Vagina (tissue), 2 donors: ENCODE results near the gene ITGA2B. TPM values are rescaled to one million over a fixed set of nuclear protein-coding genes. Genes with fewer than 3 reads are reported as not detected.

Source experiments
- DNase-seq, 2 donors: peaks; one replicate each; pipeline ENCODE4 v3.0.0-alpha.2; 2017; ENCODE audit errors: extremely low spot score in 2 of 2
- H3K27ac ChIP-seq: fragments of 200-600 bp; sonication (generic); one replicate; pipeline ENCODE4 v1.5.1; 2019
- H3K27me3 ChIP-seq: fragments of 200-600 bp; sonication (generic); one replicate; pipeline ENCODE4 v1.5.1; 2019
- H3K36me3 ChIP-seq, 2 donors: fragments of 200-600 bp; sonication (generic); one replicate each; pipeline ENCODE4 v1.5.1; 2017 to 2019
- H3K4me1 ChIP-seq: fragments of 200-600 bp; sonication (generic); one replicate; pipeline ENCODE4 v1.5.1; 2019
- H3K4me3 ChIP-seq, 2 donors: fragments of 200-600 bp; sonication (generic); 1 replicate in 1 of 2; 2 replicates in 1 of 2; pipeline ENCODE4 v1.5.1; 2016 to 2019
- H3K9me3 ChIP-seq: fragments of 200-600 bp; sonication (generic); one replicate; pipeline ENCODE4 v1.5.1; 2019
- CTCF ChIP-seq, 3 experiments: fragments of 450-650 bp in 2 of 3; fragments of 200-600 bp in 1 of 3; sonication (generic) in 1 of 3; IDR thresholded peaks; one replicate each; pipeline ENCODE4 v1.5.1; 2017 to 2019; ENCODE audit warnings: antibody characterized with exemption in 3 of 3, mild to moderate bottlenecking in 2 of 3, moderate library complexity in 2 of 3
- POLR2A ChIP-seq, 2 donors: fragments of 450-650 bp; IDR thresholded peaks; one replicate each; pipeline ENCODE4 v1.6.1; 2017; ENCODE audit warnings: antibody characterized with exemption in 2 of 2, mild to moderate bottlenecking in 2 of 2, moderate library complexity in 2 of 2
- POLR2AphosphoS5 ChIP-seq, 2 donors: sonication (generic); formaldehyde crosslinking; IDR thresholded peaks; one replicate each; pipeline ENCODE4 v1.9.0; 2017; ENCODE audit warnings: antibody characterized with exemption in 2 of 2, mild to moderate bottlenecking in 2 of 2, low read depth in 1 of 2; ENCODE audit not compliant: insufficient read depth in 1 of 2
- intact Hi-C: fragments of 100-400 bp; cut with DNase I; formaldehyde crosslinking; loops from one replicate; pipeline ENCODE4 v1.15.1; 2023
- total RNA-seq: library from RNA; depleted of rRNA; stranded (reverse); fragments of >200 nt; gene quantifications from one replicate; pipeline ENCODE4 v1.2.3, GENCODE V29; 2016

ITGA2B gene
- total RNA-seq, 1 donor from 2014 or later: 2.0 TPM

- Histone ChIP-seq H3K4me1 (peaks cover 26% of the 10 kb centered on the region), H3K4me3 (no peak overlapping the region), H3K27ac (no peak overlapping the region), H3K9me3 (no peaks in the 10 kb centered on the region), H3K36me3 (no peaks in the 10 kb centered on the region), H3K27me3 (no peaks in the 10 kb centered on the region)
- intact Hi-C loops: no loop called here
- no peak for DNase-seq
- TF ChIP-seq CTCF (IDR thresholded peaks at IDR 0.05): no peak
- TF ChIP-seq POLR2A (IDR thresholded peaks at IDR 0.05): no peak
- TF ChIP-seq POLR2AphosphoS5 (IDR thresholded peaks at IDR 0.05; ENCODE audit: insufficient read depth in 1 of 2, low read depth in 1 of 2): no peak
Measured at GRCh38 chr17:44327715-44328449, 61.6 kb downstream of the ITGA2B start.

GRCh38 chr17:44326861-44327444, 62.5 kb downstream of the ITGA2B start:
- Histone ChIP-seq H3K36me3 (peaks cover 0 to 6% of the 10 kb centered on the region in 2 donors), H3K27me3 (no peaks in the 10 kb centered on the region), H3K4me3 (peak overlapping the region; percentile 91 to 97), H3K9me3 (no peaks in the 10 kb centered on the region), H3K27ac (peak overlapping the region; percentile 96), H3K4me1 (peaks cover 32% of the 10 kb centered on the region)
- DNase-seq: peak in 1 of 2 donors; percentile 98
- TF ChIP-seq CTCF (IDR thresholded peaks at IDR 0.05) (peak in 1 of 3 experiments; percentile 21), POLR2A (IDR thresholded peaks at IDR 0.05) (no peak), POLR2AphosphoS5 (IDR thresholded peaks at IDR 0.05; ENCODE audit: insufficient read depth in 1 of 2, low read depth in 1 of 2) (peak; percentile 85 to 96)
- intact Hi-C loops: no loop called here

GRCh38 chr17:44324571-44325275, 64.7 kb downstream of the ITGA2B start, which contains the start of gene SLC25A39:
SLC25A39 (minus strand) TSS chr17:44324823; CDS start chr17:44323562, 1,261 bp downstream.
- H3K4me1 ChIP-seq: peaks cover 32% of the 10 kb centered on the region
- intact Hi-C loops: loop anchor here (1.0 to 5.0 kb wide), 2 partner anchors 100 to 112 kb away; no protein-coding TSS in a partner anchor
- H3K4me3 ChIP-seq: peak within 1 kb of the TSS; percentile 91 to 97
- peak in 2 of 3 experiments; percentile 2 to 15 for TF ChIP-seq CTCF (IDR thresholded peaks at IDR 0.05)
- peak in 1 of 2 donors; percentile 74 for TF ChIP-seq POLR2A (IDR thresholded peaks at IDR 0.05)
- TF ChIP-seq POLR2AphosphoS5 (IDR thresholded peaks at IDR 0.05; ENCODE audit: insufficient read depth in 1 of 2, low read depth in 1 of 2): peak; percentile 37 to 93
- H3K27ac ChIP-seq: peak within 1 kb of the TSS; percentile 96
- no peaks in the 10 kb centered on the region for H3K9me3 ChIP-seq
- no peak for DNase-seq
- peaks cover 0 to 28% of the 10 kb centered on the region in 2 donors for H3K36me3 ChIP-seq
- H3K27me3 ChIP-seq: no peaks in the 10 kb centered on the region

GRCh38 chr17:44324092-44324570, 65.3 kb downstream of the ITGA2B start:
- Histone ChIP-seq H3K36me3 (peaks cover 0 to 33% of the 10 kb centered on the region in 2 donors), H3K9me3 (no peaks in the 10 kb centered on the region), H3K27me3 (no peaks in the 10 kb centered on the region), H3K4me3 (peak overlapping the region; percentile 91 to 97), H3K4me1 (peaks cover 32% of the 10 kb centered on the region), H3K27ac (peak overlapping the region; percentile 96)
- no peak for TF ChIP-seq POLR2A (IDR thresholded peaks at IDR 0.05)
- no peak for TF ChIP-seq POLR2AphosphoS5 (IDR thresholded peaks at IDR 0.05; ENCODE audit: insufficient read depth in 1 of 2, low read depth in 1 of 2)
- no peak for TF ChIP-seq CTCF (IDR thresholded peaks at IDR 0.05)
- intact Hi-C loops: loop anchor here (1.0 to 5.0 kb wide), 2 partner anchors 100 to 112 kb away; no protein-coding TSS in a partner anchor
- DNase-seq: no peak
